ENCODE measurements around the gene CETN1. TPM values are rescaled to one million over a fixed set of nuclear protein-coding genes. Genes with fewer than 3 reads are reported as not detected.

The CETN1 gene
- total RNA-seq, 1 experiment from 2014 or later = not detected

GRCh38 chr18:576924-577323 is 3.3 kb upstream of the CETN1 start:
- POLR2A ChIA-PET = no interaction called here
- H3K27me3 Mint-ChIP-seq (ENCODE audit: low read depth) = peaks cover 7% of the 10 kb centered on the region
- ATAC-seq = no peak

GRCh38 chr18:577643-578375 is 2.4 kb upstream of the CETN1 start:
- ATAC-seq (no peak), DNase-seq (ENCODE audit: low spot score) (no peak)
- TF ChIP-seq JUN (CRISPR knock-in tag; IDR thresholded peaks at IDR 0.05) = no peak
- TF ChIP-seq, protein P1, sequence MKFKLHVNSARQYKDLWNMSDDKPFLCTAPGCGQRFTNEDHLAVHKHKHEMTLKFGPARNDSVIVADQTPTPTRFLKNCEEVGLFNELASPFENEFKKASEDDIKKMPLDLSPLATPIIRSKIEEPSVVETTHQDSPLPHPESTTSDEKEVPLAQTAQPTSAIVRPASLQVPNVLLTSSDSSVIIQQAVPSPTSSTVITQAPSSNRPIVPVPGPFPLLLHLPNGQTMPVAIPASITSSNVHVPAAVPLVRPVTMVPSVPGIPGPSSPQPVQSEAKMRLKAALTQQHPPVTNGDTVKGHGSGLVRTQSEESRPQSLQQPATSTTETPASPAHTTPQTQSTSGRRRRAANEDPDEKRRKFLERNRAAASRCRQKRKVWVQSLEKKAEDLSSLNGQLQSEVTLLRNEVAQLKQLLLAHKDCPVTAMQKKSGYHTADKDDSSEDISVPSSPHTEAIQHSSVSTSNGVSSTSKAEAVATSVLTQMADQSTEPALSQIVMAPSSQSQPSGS (CRISPR knock-in tag; IDR thresholded peaks at IDR 0.05; ENCODE audit: borderline replicate concordance, low read depth) = no peak
- TF ChIP-seq EMX1 (CRISPR knock-in tag; IDR thresholded peaks at IDR 0.05) = no peak
- TF ChIP-seq KAT7 (CRISPR knock-in tag; IDR thresholded peaks at IDR 0.05; ENCODE audit: borderline replicate concordance) = no peak
- TF ChIP-seq ZNF423 (CRISPR knock-in tag; IDR thresholded peaks at IDR 0.05) = no peak
- ChIA-PET CTCF (interaction anchor here (0.6 to 1.3 kb wide), 3 partner anchors 19 to 262 kb away, joined by 3 to 4 read pairs (median 3); no protein-coding TSS in a partner anchor), POLR2A (no interaction called here)
- H3K9me3 Mint-ChIP-seq = peaks cover 9% of the 10 kb centered on the region
- peaks cover 3% of the 10 kb centered on the region for H3K27me3 Mint-ChIP-seq (ENCODE audit: low read depth)
- H3K4me3 Mint-ChIP-seq = no peak overlapping the region
- H3K4me1 Mint-ChIP-seq = peaks cover 43% of the 10 kb centered on the region
- peak overlapping the region; percentile 10; the same call in 1 of the 2 replicates for H3K27ac Mint-ChIP-seq
- H3K36me3 Mint-ChIP-seq = 0 out of 2 replicates have a peak, but pooled peaks cover 2% of the 10 kb centered on the region

More at GRCh38 chr18:576924-577323, 3.3 kb upstream of the CETN1 start:
- H3K9me3 Mint-ChIP-seq = peaks cover 5% of the 10 kb centered on the region
- CTCF ChIA-PET = interaction anchor here (0.6 to 1.3 kb wide), 2 partner anchors 20 to 262 kb away, joined by 3 to 4 read pairs; no protein-coding TSS in a partner anchor
- no peak overlapping the region for H3K27ac Mint-ChIP-seq
- H3K4me1 Mint-ChIP-seq = peaks cover 52% of the 10 kb centered on the region
- 0 out of 2 replicates have a peak, but pooled peaks cover 2% of the 10 kb centered on the region for H3K36me3 Mint-ChIP-seq
- DNase-seq (ENCODE audit: low spot score) = no peak
- no peak overlapping the region for H3K4me3 Mint-ChIP-seq
- no peak for TF ChIP-seq ZNF671 (CRISPR knock-in tag; IDR thresholded peaks at IDR 0.05)
- TF ChIP-seq JAZF1 (CRISPR knock-in tag; IDR thresholded peaks at IDR 0.05) = no peak
- no peak for TF ChIP-seq EMX1 (CRISPR knock-in tag; IDR thresholded peaks at IDR 0.05)
- TF ChIP-seq NFYB (CRISPR knock-in tag; conservative IDR thresholded peaks at IDR 0.05; ENCODE audit: low read depth) = no peak

DNA sequence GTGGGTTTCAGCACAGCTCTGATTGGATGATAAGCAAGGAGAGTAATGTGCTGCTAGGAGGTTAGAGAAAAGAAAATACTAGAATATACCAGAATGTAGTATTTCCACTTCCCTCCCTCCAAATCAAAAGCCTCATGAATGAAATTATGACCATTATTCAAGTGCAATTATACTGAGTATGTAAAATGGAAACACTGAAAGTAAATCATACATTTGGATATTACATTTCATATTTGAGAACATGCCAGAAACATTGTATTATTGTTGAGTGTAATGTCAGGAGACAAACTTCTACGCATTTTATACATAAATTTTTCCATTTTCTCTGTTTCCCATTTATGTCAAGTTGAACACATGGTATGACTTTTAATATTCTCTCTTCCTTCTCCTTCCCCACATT is 942 bp upstream of the CETN1 start:
- Mint-ChIP-seq H3K4me1 (peaks cover 29% of the 10 kb centered on the region), H3K4me3 (no peak overlapping the region), H3K27me3 (ENCODE audit: low read depth) (peaks cover 3% of the 10 kb centered on the region; the same call in 1 of the 2 replicates), H3K27ac (no peak overlapping the region), H3K36me3 (0 out of 2 replicates have a peak, but pooled peaks cover 2% of the 10 kb centered on the region), H3K9me3 (peaks cover 18% of the 10 kb centered on the region)
- ATAC-seq (no peak), DNase-seq (ENCODE audit: low spot score) (no peak)
- TF ChIP-seq ZNF396 (CRISPR knock-in tag; IDR thresholded peaks at IDR 0.05; ENCODE audit: borderline replicate concordance) (no peak), FOXK1 (CRISPR knock-in tag; IDR thresholded peaks at IDR 0.05) (no peak)
- TF ChIP-seq, protein P2, sequence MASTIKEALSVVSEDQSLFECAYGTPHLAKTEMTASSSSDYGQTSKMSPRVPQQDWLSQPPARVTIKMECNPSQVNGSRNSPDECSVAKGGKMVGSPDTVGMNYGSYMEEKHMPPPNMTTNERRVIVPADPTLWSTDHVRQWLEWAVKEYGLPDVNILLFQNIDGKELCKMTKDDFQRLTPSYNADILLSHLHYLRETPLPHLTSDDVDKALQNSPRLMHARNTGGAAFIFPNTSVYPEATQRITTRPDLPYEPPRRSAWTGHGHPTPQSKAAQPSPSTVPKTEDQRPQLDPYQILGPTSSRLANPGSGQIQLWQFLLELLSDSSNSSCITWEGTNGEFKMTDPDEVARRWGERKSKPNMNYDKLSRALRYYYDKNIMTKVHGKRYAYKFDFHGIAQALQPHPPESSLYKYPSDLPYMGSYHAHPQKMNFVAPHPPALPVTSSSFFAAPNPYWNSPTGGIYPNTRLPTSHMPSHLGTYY (CRISPR knock-in tag; IDR thresholded peaks at IDR 0.05) = no peak
- TF ChIP-seq, protein P3, sequence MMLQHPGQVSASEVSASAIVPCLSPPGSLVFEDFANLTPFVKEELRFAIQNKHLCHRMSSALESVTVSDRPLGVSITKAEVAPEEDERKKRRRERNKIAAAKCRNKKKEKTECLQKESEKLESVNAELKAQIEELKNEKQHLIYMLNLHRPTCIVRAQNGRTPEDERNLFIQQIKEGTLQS (CRISPR knock-in tag; conservative IDR thresholded peaks at IDR 0.05) = no peak
- ChIA-PET POLR2A (no interaction called here), CTCF (interaction anchor here (1.3 kb wide), 1 partner anchor 45 kb away, joined by 3 read pairs; no protein-coding TSS in a partner anchor)

DNA sequence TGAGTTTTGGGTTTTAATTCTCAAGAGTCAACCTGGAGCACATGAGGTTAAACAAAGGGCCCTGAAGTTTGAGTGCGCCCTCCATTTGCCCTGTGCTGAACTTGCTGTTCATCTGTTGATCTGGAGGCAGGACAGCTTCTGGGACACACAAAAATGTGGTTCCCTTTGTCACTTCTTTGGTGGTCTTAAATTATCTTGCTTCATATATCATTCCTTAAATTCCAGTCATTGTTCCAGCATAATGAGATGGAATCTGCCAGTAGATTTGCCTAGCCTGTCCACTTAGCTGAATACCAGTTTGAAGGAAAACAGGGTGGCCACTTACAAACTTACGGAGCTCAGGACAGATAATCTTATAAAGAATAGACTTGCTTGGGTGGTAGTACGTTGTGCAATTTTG is 916 bp downstream of the CETN1 start:
- no peak overlapping the region for H3K4me3 Mint-ChIP-seq
- POLR2A ChIA-PET = no interaction called here
- H3K36me3 Mint-ChIP-seq = 0 out of 2 replicates have a peak, but pooled peaks cover 2% of the 10 kb centered on the region
- H3K9me3 Mint-ChIP-seq = peaks cover 21% of the 10 kb centered on the region
- CTCF ChIA-PET = interaction anchor here (0.8 to 1.1 kb wide), 3 partner anchors 10 to 103 kb away, joined by 3 read pairs; partner anchors contain the start of gene CLUL1
- no peak overlapping the region for H3K27ac Mint-ChIP-seq
- H3K27me3 Mint-ChIP-seq (ENCODE audit: low read depth) = peaks cover 1% of the 10 kb centered on the region; the same call in 1 of the 2 replicates
- DNase-seq (ENCODE audit: low spot score) = no peak
- peaks cover 12% of the 10 kb centered on the region for H3K4me1 Mint-ChIP-seq
- no peak for ATAC-seq
- TF ChIP-seq TEAD4 (CRISPR knock-in tag; IDR thresholded peaks at IDR 0.05) (no peak), SOX15 (CRISPR knock-in tag; IDR thresholded peaks at IDR 0.05) (no peak), ZNF671 (CRISPR knock-in tag; IDR thresholded peaks at IDR 0.05) (no peak), RORB (CRISPR knock-in tag; IDR thresholded peaks at IDR 0.05) (no peak), JUN (CRISPR knock-in tag; IDR thresholded peaks at IDR 0.05) (no peak), ZNF396 (CRISPR knock-in tag; IDR thresholded peaks at IDR 0.05; ENCODE audit: borderline replicate concordance) (no peak), FOXP1 (CRISPR knock-in tag; IDR thresholded peaks at IDR 0.05; ENCODE audit: borderline replicate concordance) (no peak), ZNF317 (CRISPR knock-in tag; IDR thresholded peaks at IDR 0.05; ENCODE audit: borderline replicate concordance, low read depth) (no peak), ATF1 (CRISPR knock-in tag; IDR thresholded peaks at IDR 0.05) (no peak), NR3C1 (CRISPR knock-in tag; conservative IDR thresholded peaks at IDR 0.05; ENCODE audit: low read depth) (no peak)
- TF ChIP-seq, protein P3 (CRISPR knock-in tag; conservative IDR thresholded peaks at IDR 0.05) = no peak
- TF ChIP-seq, protein P4, sequence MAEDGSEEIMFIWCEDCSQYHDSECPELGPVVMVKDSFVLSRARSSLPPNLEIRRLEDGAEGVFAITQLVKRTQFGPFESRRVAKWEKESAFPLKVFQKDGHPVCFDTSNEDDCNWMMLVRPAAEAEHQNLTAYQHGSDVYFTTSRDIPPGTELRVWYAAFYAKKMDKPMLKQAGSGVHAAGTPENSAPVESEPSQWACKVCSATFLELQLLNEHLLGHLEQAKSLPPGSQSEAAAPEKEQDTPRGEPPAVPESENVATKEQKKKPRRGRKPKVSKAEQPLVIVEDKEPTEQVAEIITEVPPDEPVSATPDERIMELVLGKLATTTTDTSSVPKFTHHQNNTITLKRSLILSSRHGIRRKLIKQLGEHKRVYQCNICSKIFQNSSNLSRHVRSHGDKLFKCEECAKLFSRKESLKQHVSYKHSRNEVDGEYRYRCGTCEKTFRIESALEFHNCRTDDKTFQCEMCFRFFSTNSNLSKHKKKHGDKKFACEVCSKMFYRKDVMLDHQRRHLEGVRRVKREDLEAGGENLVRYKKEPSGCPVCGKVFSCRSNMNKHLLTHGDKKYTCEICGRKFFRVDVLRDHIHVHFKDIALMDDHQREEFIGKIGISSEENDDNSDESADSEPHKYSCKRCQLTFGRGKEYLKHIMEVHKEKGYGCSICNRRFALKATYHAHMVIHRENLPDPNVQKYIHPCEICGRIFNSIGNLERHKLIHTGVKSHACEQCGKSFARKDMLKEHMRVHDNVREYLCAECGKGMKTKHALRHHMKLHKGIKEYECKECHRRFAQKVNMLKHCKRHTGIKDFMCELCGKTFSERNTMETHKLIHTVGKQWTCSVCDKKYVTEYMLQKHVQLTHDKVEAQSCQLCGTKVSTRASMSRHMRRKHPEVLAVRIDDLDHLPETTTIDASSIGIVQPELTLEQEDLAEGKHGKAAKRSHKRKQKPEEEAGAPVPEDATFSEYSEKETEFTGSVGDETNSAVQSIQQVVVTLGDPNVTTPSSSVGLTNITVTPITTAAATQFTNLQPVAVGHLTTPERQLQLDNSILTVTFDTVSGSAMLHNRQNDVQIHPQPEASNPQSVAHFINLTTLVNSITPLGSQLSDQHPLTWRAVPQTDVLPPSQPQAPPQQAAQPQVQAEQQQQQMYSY (CRISPR knock-in tag; IDR thresholded peaks at IDR 0.05) = no peak

Measured in WTC11 (cell line).